Measurements from ENCODE around the gene SRD5A1. TPM values are rescaled to one million over a fixed set of nuclear protein-coding genes. Genes with fewer than 3 reads are reported as not detected.

SRD5A1 gene
- total RNA-seq, 1 experiment from 2014 or later: 19.5 TPM

- peaks cover 45% of the 10 kb centered on the region for H3K79me2 ChIP-seq (ENCODE audit: low read length)
- H3K9me2 ChIP-seq (replicated peaks; ENCODE audit: insufficient read depth, low read length): no peaks in the 10 kb centered on the region
- no peaks in the 10 kb centered on the region for H3K27me3 ChIP-seq (ENCODE audit: low read length)
- no peaks in the 10 kb centered on the region for H3K9me3 ChIP-seq (ENCODE audit: low read length)
- H3K4me1 ChIP-seq (ENCODE audit: low read length): peaks cover 46% of the 10 kb centered on the region
- H3K4me3 ChIP-seq (ENCODE audit: low read length): peak within 1 kb of the TSS; percentile 83
- H3K36me3 ChIP-seq (ENCODE audit: insufficient read depth, low read length): peaks cover 9% of the 10 kb centered on the region; the same call in 1 of the 2 replicates
- H3K4me2 ChIP-seq (ENCODE audit: low read depth, low read length, poor library complexity, severe bottlenecking): peak within 1 kb of the TSS; percentile 91
- peaks cover 38% of the 10 kb centered on the region for H4K20me1 ChIP-seq (ENCODE audit: insufficient read depth, low read depth, low read length)
- DNase-seq: peak; percentile 54
- H3K27ac ChIP-seq (ENCODE audit: low read length): peak within 1 kb of the TSS; percentile 32
- peak within 1 kb of the TSS; percentile 95 for H2AFZ ChIP-seq (ENCODE audit: low read length)
- peak within 1 kb of the TSS; percentile 87 for H3K9ac ChIP-seq (ENCODE audit: low read length)
These were observed 80.3 kb downstream of the SRD5A1 start, which contains the start of gene TENT4A for GRCh38 chr5:6713274-6714225. TSS of gene TENT4A (plus strand) at chr5:6713432. CDS start at chr5:6713984, 552 bp downstream.

- Histone ChIP-seq H3K4me3 (ENCODE audit: low read length) (peak overlapping the region; percentile 83), H2AFZ (ENCODE audit: low read length) (no peak overlapping the region), H4K20me1 (ENCODE audit: insufficient read depth, low read depth, low read length) (peaks cover 45% of the 10 kb centered on the region), H3K27ac (ENCODE audit: low read length) (no peak overlapping the region), H3K27me3 (ENCODE audit: low read length) (no peaks in the 10 kb centered on the region), H3K4me2 (ENCODE audit: low read depth, low read length, poor library complexity, severe bottlenecking) (peak overlapping the region; percentile 91), H3K36me3 (ENCODE audit: insufficient read depth, low read length) (peaks cover 12% of the 10 kb centered on the region; the same call in 1 of the 2 replicates), H3K9me2 (replicated peaks; ENCODE audit: insufficient read depth, low read length) (no peaks in the 10 kb centered on the region), H3K9ac (ENCODE audit: low read length) (peak overlapping the region; percentile 77), H3K4me1 (ENCODE audit: low read length) (peaks cover 55% of the 10 kb centered on the region), H3K9me3 (ENCODE audit: low read length) (no peaks in the 10 kb centered on the region), H3K79me2 (ENCODE audit: low read length) (peaks cover 53% of the 10 kb centered on the region)
- peak; percentile 61 for DNase-seq
These were observed 81.2 kb downstream of the SRD5A1 start for GRCh38 chr5:6714226-6715041.

- Histone ChIP-seq H3K27ac (ENCODE audit: low read length) (no peak overlapping the region), H2AFZ (ENCODE audit: low read length) (no peak overlapping the region), H3K36me3 (ENCODE audit: insufficient read depth, low read length) (peaks cover 12% of the 10 kb centered on the region; the same call in 1 of the 2 replicates)
These were observed 82.0 kb downstream of the SRD5A1 start for GRCh38 chr5:6715271-6715670.

GRCh38 chr5:6715758-6716628 is 82.8 kb downstream of the SRD5A1 start:
- Histone ChIP-seq H3K4me2 (ENCODE audit: low read depth, low read length, poor library complexity, severe bottlenecking) (peak overlapping the region; percentile 91), H4K20me1 (ENCODE audit: insufficient read depth, low read depth, low read length) (peaks cover 55% of the 10 kb centered on the region), H3K4me1 (ENCODE audit: low read length) (peaks cover 69% of the 10 kb centered on the region)

More at GRCh38 chr5:6715271-6715670, 82.0 kb downstream of the SRD5A1 start:
- H3K4me1 ChIP-seq (ENCODE audit: low read length): peaks cover 63% of the 10 kb centered on the region
- H3K79me2 ChIP-seq (ENCODE audit: low read length): peaks cover 62% of the 10 kb centered on the region
- DNase-seq: no peak
- no peaks in the 10 kb centered on the region for H3K9me2 ChIP-seq (replicated peaks; ENCODE audit: insufficient read depth, low read length)
- H3K9ac ChIP-seq (ENCODE audit: low read length): peak overlapping the region; percentile 77
- H3K9me3 ChIP-seq (ENCODE audit: low read length): no peaks in the 10 kb centered on the region
- H4K20me1 ChIP-seq (ENCODE audit: insufficient read depth, low read depth, low read length): peaks cover 54% of the 10 kb centered on the region
- H3K4me2 ChIP-seq (ENCODE audit: low read depth, low read length, poor library complexity, severe bottlenecking): peak overlapping the region; percentile 91
- no peaks in the 10 kb centered on the region for H3K27me3 ChIP-seq (ENCODE audit: low read length)
- peak overlapping the region; percentile 83 for H3K4me3 ChIP-seq (ENCODE audit: low read length)

GRCh38 chr5:6716629-6717149 is 83.4 kb downstream of the SRD5A1 start:
- Histone ChIP-seq H4K20me1 (ENCODE audit: insufficient read depth, low read depth, low read length) (peaks cover 55% of the 10 kb centered on the region), H3K79me2 (ENCODE audit: low read length) (peaks cover 75% of the 10 kb centered on the region), H2AFZ (ENCODE audit: low read length) (no peak overlapping the region), H3K4me3 (ENCODE audit: low read length) (peak overlapping the region; percentile 83; the same call in 1 of the 2 replicates), H3K9me3 (ENCODE audit: low read length) (no peaks in the 10 kb centered on the region), H3K4me1 (ENCODE audit: low read length) (peaks cover 74% of the 10 kb centered on the region), H3K27me3 (ENCODE audit: low read length) (no peaks in the 10 kb centered on the region), H3K4me2 (ENCODE audit: low read depth, low read length, poor library complexity, severe bottlenecking) (peak overlapping the region; percentile 91), H3K9me2 (replicated peaks; ENCODE audit: insufficient read depth, low read length) (no peaks in the 10 kb centered on the region), H3K36me3 (ENCODE audit: insufficient read depth, low read length) (peaks cover 12% of the 10 kb centered on the region; the same call in 1 of the 2 replicates), H3K27ac (ENCODE audit: low read length) (no peak overlapping the region), H3K9ac (ENCODE audit: low read length) (peak overlapping the region; percentile 77)
- no peak for DNase-seq

More at GRCh38 chr5:6715758-6716628, 82.8 kb downstream of the SRD5A1 start:
- H3K9me2 ChIP-seq (replicated peaks; ENCODE audit: insufficient read depth, low read length): no peaks in the 10 kb centered on the region
- peak overlapping the region; percentile 77 for H3K9ac ChIP-seq (ENCODE audit: low read length)
- H3K4me3 ChIP-seq (ENCODE audit: low read length): peak overlapping the region; percentile 83
- H3K79me2 ChIP-seq (ENCODE audit: low read length): peaks cover 68% of the 10 kb centered on the region
- no peak overlapping the region for H3K27ac ChIP-seq (ENCODE audit: low read length)
- H2AFZ ChIP-seq (ENCODE audit: low read length): no peak overlapping the region
- peaks cover 12% of the 10 kb centered on the region; the same call in 1 of the 2 replicates for H3K36me3 ChIP-seq (ENCODE audit: insufficient read depth, low read length)
- no peaks in the 10 kb centered on the region for H3K9me3 ChIP-seq (ENCODE audit: low read length)
- DNase-seq: peak; percentile 56
- H3K27me3 ChIP-seq (ENCODE audit: low read length): no peaks in the 10 kb centered on the region

- peak overlapping the region; percentile 83; the same call in 1 of the 2 replicates for H3K4me3 ChIP-seq (ENCODE audit: low read length)
- DNase-seq: no peak
- H3K27ac ChIP-seq (ENCODE audit: low read length): no peak overlapping the region
- peaks cover 81% of the 10 kb centered on the region for H3K79me2 ChIP-seq (ENCODE audit: low read length)
- H3K27me3 ChIP-seq (ENCODE audit: low read length): no peaks in the 10 kb centered on the region
- peaks cover 12% of the 10 kb centered on the region; the same call in 1 of the 2 replicates for H3K36me3 ChIP-seq (ENCODE audit: insufficient read depth, low read length)
- peak overlapping the region; percentile 77; the same call in 1 of the 2 replicates for H3K9ac ChIP-seq (ENCODE audit: low read length)
- H2AFZ ChIP-seq (ENCODE audit: low read length): no peak overlapping the region
- H3K4me2 ChIP-seq (ENCODE audit: low read depth, low read length, poor library complexity, severe bottlenecking): peak overlapping the region; percentile 91
- peaks cover 74% of the 10 kb centered on the region for H3K4me1 ChIP-seq (ENCODE audit: low read length)
- H3K9me3 ChIP-seq (ENCODE audit: low read length): no peaks in the 10 kb centered on the region
- no peaks in the 10 kb centered on the region for H3K9me2 ChIP-seq (replicated peaks; ENCODE audit: insufficient read depth, low read length)
- H4K20me1 ChIP-seq (ENCODE audit: insufficient read depth, low read depth, low read length): peaks cover 55% of the 10 kb centered on the region
These were observed 84.0 kb downstream of the SRD5A1 start for GRCh38 chr5:6717247-6717646.

- no peaks in the 10 kb centered on the region for H3K9me3 ChIP-seq (ENCODE audit: low read length)
- H2AFZ ChIP-seq (ENCODE audit: low read length): no peak overlapping the region
- H3K27ac ChIP-seq (ENCODE audit: low read length): no peak overlapping the region
- H3K9ac ChIP-seq (ENCODE audit: low read length): peak overlapping the region; percentile 30; the same call in 1 of the 2 replicates
- no peaks in the 10 kb centered on the region for H3K9me2 ChIP-seq (replicated peaks; ENCODE audit: insufficient read depth, low read length)
- no peak overlapping the region for H3K4me3 ChIP-seq (ENCODE audit: low read length)
- peaks cover 12% of the 10 kb centered on the region; the same call in 1 of the 2 replicates for H3K36me3 ChIP-seq (ENCODE audit: insufficient read depth, low read length)
- H3K79me2 ChIP-seq (ENCODE audit: low read length): peaks cover 85% of the 10 kb centered on the region
- H4K20me1 ChIP-seq (ENCODE audit: insufficient read depth, low read depth, low read length): peaks cover 55% of the 10 kb centered on the region
- peak overlapping the region; percentile 91 for H3K4me2 ChIP-seq (ENCODE audit: low read depth, low read length, poor library complexity, severe bottlenecking)
- DNase-seq: no peak
- H3K27me3 ChIP-seq (ENCODE audit: low read length): no peaks in the 10 kb centered on the region
- H3K4me1 ChIP-seq (ENCODE audit: low read length): peaks cover 74% of the 10 kb centered on the region
These were observed 84.4 kb downstream of the SRD5A1 start for GRCh38 chr5:6717687-6718086.
